ENCODE measurements around the gene UQCR10. TPM values are rescaled to one million over a fixed set of nuclear protein-coding genes. Genes with fewer than 3 reads are reported as not detected.

Gene UQCR10
- total and polyA plus RNA-seq, 5 experiments from 2014 or later, result 53.9 to 333 (median 288) TPM

- Mint-ChIP-seq H3K27ac (no peak overlapping the region), H3K27me3 (no peaks in the 10 kb centered on the region), H3K9me3 (no peaks in the 10 kb centered on the region), H3K36me3 (peaks cover 11 to 91% (median 30%) of the 10 kb centered on the region in 3 donors), H3K4me3 (no peak overlapping the region), H3K4me1 (peaks cover 0 to 12% (median 0%) of the 10 kb centered on the region in 4 donors)
- POLR2A ChIA-PET, result no interaction called here
- DNase-seq, result no peak
- no peak for ATAC-seq
Measured at GRCh38 chr22:29814003-29814402, 46.8 kb downstream of the UQCR10 start.

GRCh38 chr22:29815580-29815979 is 48.4 kb downstream of the UQCR10 start:
- Mint-ChIP-seq H3K4me1 (peaks cover 0 to 8% (median 0%) of the 10 kb centered on the region in 4 donors), H3K36me3 (peaks cover 11 to 95% (median 30%) of the 10 kb centered on the region in 3 donors), H3K27me3 (no peaks in the 10 kb centered on the region), H3K27ac (peak overlapping the region in 4 of 10 donors; percentile 11 to 78 (median 39)), H3K9me3 (no peaks in the 10 kb centered on the region), H3K4me3 (no peak overlapping the region)
- POLR2A ChIA-PET, result no interaction called here
- DNase-seq (no peak), ATAC-seq (no peak)

GRCh38 chr22:29816128-29816527 is 49.0 kb downstream of the UQCR10 start:
- Mint-ChIP-seq H3K4me1 (peaks cover 0 to 8% (median 0%) of the 10 kb centered on the region in 4 donors), H3K4me3 (no peak overlapping the region), H3K36me3 (peaks cover 11 to 93% (median 30%) of the 10 kb centered on the region in 3 donors), H3K27ac (no peak overlapping the region), H3K9me3 (no peaks in the 10 kb centered on the region), H3K27me3 (no peaks in the 10 kb centered on the region)
- DNase-seq, result no peak
- POLR2A ChIA-PET, result no interaction called here
- no peak for ATAC-seq

DNA sequence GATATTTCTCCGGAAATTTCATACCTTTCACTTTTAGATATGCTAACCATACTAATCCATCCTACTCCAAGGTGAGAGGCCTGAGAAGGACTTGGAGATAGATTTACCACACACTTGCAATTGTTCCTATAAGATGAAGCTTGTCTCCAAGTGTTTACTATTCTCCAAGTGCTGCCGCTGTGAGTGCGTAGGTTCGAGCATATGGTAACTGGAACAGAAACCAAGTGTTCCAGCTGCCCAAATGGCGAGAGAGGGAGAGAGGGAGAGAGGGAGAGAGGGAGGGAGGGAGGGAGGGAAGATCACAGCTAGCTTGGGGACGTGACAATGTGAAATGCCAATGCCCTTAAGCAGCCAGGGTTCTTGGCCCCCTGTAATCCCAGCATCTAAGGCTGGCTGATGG is 49.4 kb downstream of the UQCR10 start:
- Mint-ChIP-seq H3K27me3 (no peaks in the 10 kb centered on the region), H3K27ac (no peak overlapping the region), H3K4me1 (peaks cover 0 to 8% (median 0%) of the 10 kb centered on the region in 4 donors), H3K9me3 (no peaks in the 10 kb centered on the region), H3K36me3 (peaks cover 11 to 93% (median 32%) of the 10 kb centered on the region in 3 donors), H3K4me3 (no peak overlapping the region)
- POLR2A ChIA-PET, result no interaction called here
- ATAC-seq (no peak), DNase-seq (no peak)

GRCh38 chr22:29816980-29817379 is 49.8 kb downstream of the UQCR10 start:
- Mint-ChIP-seq H3K36me3 (peaks cover 11 to 93% (median 30%) of the 10 kb centered on the region in 3 donors), H3K27me3 (no peaks in the 10 kb centered on the region), H3K4me1 (peaks cover 0 to 8% (median 0%) of the 10 kb centered on the region in 4 donors), H3K27ac (peak overlapping the region in 2 of 10 donors; percentile 33 to 72), H3K4me3 (no peak overlapping the region), H3K9me3 (no peaks in the 10 kb centered on the region)
- ATAC-seq, result no peak
- DNase-seq, result no peak
- POLR2A ChIA-PET, result no interaction called here

DNA sequence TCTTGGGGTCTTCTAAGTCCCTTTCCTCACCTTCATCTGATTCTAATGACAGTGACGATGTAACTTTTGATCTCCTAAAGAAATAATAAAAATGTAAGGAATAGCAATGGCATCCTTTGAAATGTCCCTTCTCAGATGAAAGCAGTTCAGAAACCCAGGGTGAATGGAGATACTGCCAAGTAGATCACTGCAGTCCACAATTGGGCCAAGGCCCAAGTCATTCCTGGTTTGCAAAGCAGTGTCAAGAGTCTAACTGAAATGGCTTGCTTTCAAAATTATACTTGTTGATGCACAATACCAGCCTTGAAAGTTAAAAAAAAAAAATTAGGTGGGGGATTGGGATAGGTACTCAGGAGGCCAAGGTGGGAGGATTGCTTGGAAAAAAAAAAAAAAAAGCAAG is 50.6 kb downstream of the UQCR10 start:
- peak overlapping the region in 2 of 10 donors; percentile 27 to 33 for H3K27ac Mint-ChIP-seq
- peaks cover 6 to 93% (median 29%) of the 10 kb centered on the region in 3 donors for H3K36me3 Mint-ChIP-seq
- no peak for DNase-seq
- peaks cover 0 to 4% (median 0%) of the 10 kb centered on the region in 4 donors for H3K4me1 Mint-ChIP-seq
- H3K4me3 Mint-ChIP-seq, result no peak overlapping the region
- ATAC-seq, result no peak
- no peaks in the 10 kb centered on the region for H3K9me3 Mint-ChIP-seq
- POLR2A ChIA-PET, result no interaction called here
- H3K27me3 Mint-ChIP-seq, result no peaks in the 10 kb centered on the region

GRCh38 chr22:29819501-29819900 is 52.3 kb downstream of the UQCR10 start:
- Mint-ChIP-seq H3K27me3 (no peaks in the 10 kb centered on the region), H3K9me3 (no peaks in the 10 kb centered on the region), H3K4me1 (peaks cover 0 to 4% (median 0%) of the 10 kb centered on the region in 4 donors), H3K27ac (peak overlapping the region in 1 of 10 donors; percentile 18), H3K36me3 (peaks cover 6 to 92% (median 26%) of the 10 kb centered on the region in 3 donors), H3K4me3 (no peak overlapping the region)
- ATAC-seq, result no peak
- DNase-seq, result no peak
- POLR2A ChIA-PET, result no interaction called here

Other genes starting within 250 kb of the UQCR10 start
- gene THOC5, start 213.6 kb upstream of the UQCR10 start, total RNA-seq, result 10 to 100 TPM; 47.2 to 48.0 TPM
- 10 to 100 TPM; 20.1 to 25.7 (median 20.8) TPM for gene THOC5, start 213.6 kb upstream of the UQCR10 start, polyA plus RNA-seq
- gene NIPSNAP1, start 186.3 kb upstream of the UQCR10 start, total RNA-seq, result 10 to 100 TPM; 43.4 to 46.1 TPM
- 10 to 100 TPM; 58.9 to 62.8 (median 59.6) TPM for gene NIPSNAP1, start 186.3 kb upstream of the UQCR10 start, polyA plus RNA-seq
- gene NF2, start 163.7 kb upstream of the UQCR10 start, total RNA-seq, result 10 to 100 TPM; 23.6 to 25.4 TPM
- gene NF2, start 163.7 kb upstream of the UQCR10 start, polyA plus RNA-seq, result 10 to 100 TPM; 15.3 to 16.8 (median 15.5) TPM
- gene CABP7, start 47.4 kb upstream of the UQCR10 start, total RNA-seq, result under 1 TPM in 1 of 2 experiments, not detected in 1; 0.11 TPM
- gene CABP7, start 47.4 kb upstream of the UQCR10 start, polyA plus RNA-seq, result under 1 TPM; 0.06 to 0.09 (median 0.06) TPM
- gene ZMAT5, start 362 bp upstream of the UQCR10 start, total RNA-seq, result 10 to 100 TPM; 17.5 to 23.8 TPM
- 10 to 100 TPM; 44.2 to 58.5 (median 46.3) TPM for gene ZMAT5, start 362 bp upstream of the UQCR10 start, polyA plus RNA-seq
- gene ASCC2, start 70.9 kb downstream of the UQCR10 start, total RNA-seq, result 10 to 100 TPM; 86.5 to 87.7 TPM
- gene ASCC2, start 70.9 kb downstream of the UQCR10 start, polyA plus RNA-seq, result 10 to 100 TPM; 41.2 to 72.7 (median 55.0) TPM
- 10 to 100 TPM; 61.4 to 68.7 TPM for gene MTMR3, start 115.8 kb downstream of the UQCR10 start, total RNA-seq
- gene MTMR3, start 115.8 kb downstream of the UQCR10 start, polyA plus RNA-seq, result 10 to 100 TPM; 13.4 to 20.9 (median 14.9) TPM

Measured in naive thymus-derived CD8-positive, alpha-beta T cell (primary cell).